Motor neuron (in vitro differentiated cells): ENCODE results near the gene TBX4. TPM values are rescaled to one million over a fixed set of nuclear protein-coding genes. Genes with fewer than 3 reads are reported as not detected.

Source experiments
- ATAC-seq, 8 experiments: fragments of 200-7000 bp; cut with Tn5 transposase; replicated peaks in 6 of 8; 2 replicates each; pipeline ENCODE4 v1.8.0; 2021; ENCODE audit warnings: mild to moderate bottlenecking in 8 of 8, moderate library complexity in 8 of 8
- H3K27ac ChIP-seq, 2 donors: fragments of 250-450 bp; sonication (Bioruptor Pico); 2 replicates each; pipeline ENCODE4 v1.9.0; 2021; ENCODE audit warnings: antibody characterized with exemption in 2 of 2, mild to moderate bottlenecking in 2 of 2, moderate library complexity in 1 of 2
- H3K4me1 ChIP-seq, 2 donors: fragments of 250-450 bp; sonication (Bioruptor Pico); replicated peaks in 1 of 2; 2 replicates each; pipeline ENCODE4 v1.6.1; 2021; ENCODE audit warnings: antibody characterized with exemption in 2 of 2, mild to moderate bottlenecking in 2 of 2, moderate library complexity in 1 of 2
- H3K4me3 ChIP-seq, 5 donors: fragments of 250-450 bp; sonication (Bioruptor Pico); 2 replicates each; pipeline ENCODE4 v1.9.0; 2021; ENCODE audit warnings: antibody characterized with exemption in 5 of 5, mild to moderate bottlenecking in 5 of 5, moderate library complexity in 4 of 5
- WGBS, 10 experiments: fragments of 450-650 bp; shearing (Covaris generic); methylation state at CpG; one replicate each; pipeline ENCODE4 v1.0.0; 2022; 5-methylcytosine and 5-hydroxymethylcytosine counted together
- in situ Hi-C, 9 experiments: fragments of 400-800 bp; cut with MboI; loops; one replicate each; pipeline ENCODE4 v1.15.0; 2021; ENCODE audit warnings: low sequenced_read_pairs in 9 of 9, low pct_unique_long_range_greater_than_20kb in 2 of 9; ENCODE audit not compliant: unreplicated experiment in 9 of 9
- total RNA-seq, 8 experiments: library from RNA; unstranded; fragments of 300-600 nt; gene quantifications; 2 replicates each; pipeline versions ENCODE4 v1.2.3 to v1.2.4, GENCODE V29; 2022

The TBX4 gene
- total RNA-seq, 8 experiments from 2014 or later: 0.08 to 0.70 (median 0.20) TPM; not detected in 4

DNA sequence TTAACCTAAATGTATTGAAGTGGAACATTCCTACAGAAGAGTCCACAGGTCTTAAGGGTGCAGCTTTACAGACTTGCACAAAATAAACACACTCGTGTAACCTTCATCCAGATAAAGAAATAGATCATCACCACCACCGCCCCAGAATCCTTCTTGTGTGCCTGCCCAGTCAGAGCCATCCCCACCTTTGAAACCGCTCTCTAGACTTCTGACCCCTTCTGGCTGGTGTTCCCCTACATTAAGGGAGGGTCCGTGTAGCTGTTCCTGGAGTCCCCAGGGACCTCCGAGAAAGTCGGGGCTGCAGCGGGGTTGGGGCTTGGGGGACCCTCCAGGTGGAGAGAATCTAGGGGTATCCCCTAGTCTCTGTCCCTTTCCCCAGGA is 9.4 kb downstream of the TBX4 start:
- 0 to 80% (median 33%) methylated on average over 1 to 2 of the region's 7 CpGs; no CpG with 5 or more reads in 5 of the 10 experiments for WGBS, 10 experiments
- no peak overlapping the region for H3K27ac ChIP-seq
- peaks cover 6 to 17% of the 10 kb centered on the region in 2 donors for H3K4me1 ChIP-seq
- peak in 3 of 8 experiments; percentile 15 to 20 (median 17) for ATAC-seq
- H3K4me3 ChIP-seq: peak overlapping the region in 1 of 5 donors; percentile 14
- in situ Hi-C loops: no loop called here

DNA sequence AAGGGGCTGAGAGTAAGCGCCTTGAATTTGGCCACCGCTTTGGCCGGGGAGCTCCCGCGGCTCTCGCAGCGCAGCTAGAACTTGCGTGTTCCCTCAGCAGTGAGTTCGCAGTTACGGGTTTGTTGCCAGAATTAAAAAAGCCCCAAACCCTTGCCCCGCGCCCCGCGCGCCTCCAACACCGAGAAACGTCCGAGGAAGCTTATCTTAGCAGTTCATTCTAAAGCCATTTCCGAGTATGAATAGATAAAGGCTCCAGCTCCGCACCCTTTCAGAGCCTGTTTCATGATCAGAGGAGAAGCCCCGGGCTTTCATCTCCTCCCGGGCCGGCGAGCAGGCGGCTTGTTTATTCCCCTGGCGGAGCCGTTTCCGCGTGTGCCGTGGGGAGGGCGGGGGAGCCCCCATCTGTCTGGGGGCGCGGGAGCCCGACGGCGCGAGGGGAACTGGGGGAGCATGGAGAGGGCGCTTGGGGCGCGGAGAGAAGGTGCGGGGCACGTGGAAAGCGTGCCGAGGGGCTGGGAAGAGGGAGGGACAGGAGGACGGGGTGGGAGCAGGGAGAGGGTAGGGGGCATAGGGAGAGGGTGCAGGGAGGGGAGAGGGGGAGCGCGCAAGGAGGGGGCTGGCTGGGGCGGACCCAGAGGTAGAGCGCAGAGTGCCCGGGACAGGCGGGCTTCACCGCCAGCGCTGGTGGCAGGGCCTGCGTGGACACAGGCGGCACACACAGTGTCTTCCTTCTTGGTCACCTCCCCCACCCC is 9.9 kb downstream of the TBX4 start:
- Histone ChIP-seq H3K4me3 (peak overlapping the region in 4 of 5 donors; percentile 6 to 21 (median 16)), H3K4me1 (peaks cover 6 to 17% of the 10 kb centered on the region in 2 donors), H3K27ac (no peak overlapping the region)
- in situ Hi-C loops: no loop called here
- peak; percentile 18 to 80 (median 70) for ATAC-seq
- WGBS, 10 experiments: 0 to 20% (median 15%) methylated on average over 1 to 4 of the region's 55 CpGs; no CpG with 5 or more reads in 5 of the 10 experiments

DNA sequence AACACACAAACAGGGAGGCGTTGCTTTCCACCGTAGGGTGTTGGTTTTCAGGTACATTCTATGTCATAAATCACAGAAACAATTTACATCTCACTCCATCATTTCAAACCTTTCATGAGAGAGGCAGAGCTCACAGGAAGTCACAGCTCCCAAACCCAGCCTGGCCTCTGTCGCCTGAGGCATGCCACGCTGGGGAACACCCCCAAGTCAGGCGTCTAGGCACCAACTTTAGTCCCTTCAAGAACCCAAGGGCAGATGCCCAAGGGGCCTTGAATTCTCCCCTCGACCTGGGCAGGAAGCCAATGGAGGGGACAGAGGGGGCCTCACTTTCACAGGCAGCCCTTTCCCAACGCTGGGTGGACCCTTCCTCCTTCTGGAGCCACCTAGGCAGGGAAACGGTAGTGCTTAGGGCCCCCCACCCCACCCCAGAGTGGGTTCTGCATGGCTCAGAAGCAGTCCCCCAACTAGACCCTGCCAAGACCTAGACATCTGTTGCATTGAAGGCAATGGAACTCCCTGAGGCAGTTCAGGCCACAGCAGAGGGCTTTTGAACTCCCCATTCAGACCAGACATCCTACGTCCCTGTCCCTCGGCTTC is 10.6 kb downstream of the TBX4 start:
- H3K4me3 ChIP-seq: no peak overlapping the region
- H3K4me1 ChIP-seq: peaks cover 0 to 16% of the 10 kb centered on the region in 2 donors
- ATAC-seq: peak in 1 of 8 experiments; percentile 51
- 20 to 100% (median 59%) methylated on average over 1 to 6 of the region's 10 CpGs; no CpG with 5 or more reads in 4 of the 10 experiments for WGBS, 10 experiments
- in situ Hi-C loops: no loop called here
- no peak overlapping the region for H3K27ac ChIP-seq

DNA sequence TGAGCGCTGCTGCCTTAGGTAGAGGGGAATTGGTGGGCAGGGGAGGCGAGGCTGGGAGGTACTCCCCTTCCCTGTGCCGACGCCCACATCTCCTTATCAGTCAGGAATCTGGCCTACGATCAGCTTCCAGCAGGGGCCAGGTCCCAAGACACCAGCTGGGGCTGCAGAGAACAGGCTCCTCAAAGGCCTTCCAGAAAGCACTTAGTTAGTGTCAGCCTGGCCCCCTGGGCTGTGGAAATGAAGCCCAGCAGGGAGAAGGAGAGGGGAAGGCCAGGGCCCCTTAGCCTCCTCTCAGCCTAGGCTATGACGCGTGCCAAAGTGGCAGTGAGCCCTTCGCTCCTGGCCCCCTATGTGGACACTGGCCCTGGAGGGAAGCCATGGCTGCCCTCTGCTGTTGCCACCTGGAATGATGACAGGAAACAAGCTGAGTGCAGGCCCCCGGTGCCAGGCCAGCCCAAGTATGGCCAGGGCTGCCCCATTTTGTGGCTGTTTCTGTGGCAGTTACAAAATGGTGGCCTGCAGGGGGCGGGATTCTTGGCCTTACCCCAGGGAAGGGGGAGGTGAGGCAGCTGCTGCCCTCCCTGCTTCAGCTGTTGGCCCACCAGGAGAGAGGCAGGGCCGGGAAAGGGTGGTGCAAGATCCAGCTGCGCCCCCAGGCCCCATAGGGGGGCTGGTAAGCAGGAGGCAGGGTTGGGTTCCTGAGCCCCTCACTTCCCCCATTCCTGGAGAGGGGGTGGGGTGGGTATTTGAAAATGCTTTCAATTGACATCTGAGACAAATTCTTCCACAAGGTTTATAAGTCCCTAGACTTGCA is 11.3 kb downstream of the TBX4 start:
- Histone ChIP-seq H3K4me1 (peaks cover 0 to 15% of the 10 kb centered on the region in 2 donors), H3K27ac (no peak overlapping the region), H3K4me3 (no peak overlapping the region)
- ATAC-seq: peak in 1 of 8 experiments; percentile 24
- in situ Hi-C loops: no loop called here
- WGBS, 10 experiments: 67 to 100% (median 100%) methylated on average over 1 to 7 of the region's 12 CpGs; no CpG with 5 or more reads in 5 of the 10 experiments

DNA sequence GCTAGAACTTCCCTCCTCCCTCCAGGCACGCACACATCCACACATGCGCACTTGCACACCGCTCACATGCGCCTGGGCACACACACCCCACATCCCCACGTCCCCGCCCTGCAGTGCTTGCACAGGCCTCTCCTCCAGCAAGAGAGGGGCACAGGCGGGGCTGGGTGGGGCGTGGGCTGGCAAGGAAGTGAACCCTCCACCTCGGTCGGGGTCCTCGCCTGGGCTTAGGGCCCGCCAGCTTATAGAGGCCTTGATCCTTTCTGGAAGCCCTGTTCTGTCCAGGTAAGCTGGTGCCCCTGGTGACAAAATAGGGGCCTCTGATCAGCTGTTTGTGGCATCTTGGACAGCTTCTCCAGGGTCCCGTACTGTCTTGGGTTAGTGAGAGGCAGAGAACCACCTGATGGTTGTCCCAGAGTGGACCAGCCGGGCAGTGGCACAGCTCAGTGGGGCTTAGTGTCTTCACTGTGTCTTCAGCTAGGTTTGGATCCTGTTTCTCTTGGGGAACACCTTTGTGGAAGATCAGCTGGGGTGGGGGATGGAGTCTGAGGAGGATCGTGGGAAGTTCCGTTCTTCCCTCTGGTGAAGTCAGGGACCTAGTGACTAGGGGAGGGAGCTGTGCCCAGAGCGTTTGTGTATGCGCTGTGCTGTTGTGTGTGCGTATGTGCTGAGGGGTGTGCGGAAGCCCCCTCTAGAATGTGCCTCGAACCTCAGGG is 12.1 kb downstream of the TBX4 start:
- Histone ChIP-seq H3K4me3 (no peak overlapping the region), H3K27ac (no peak overlapping the region), H3K4me1 (peaks cover 0 to 15% of the 10 kb centered on the region in 2 donors)
- ATAC-seq: peak in 3 of 8 experiments; percentile 53 to 80 (median 62)
- WGBS, 10 experiments: 80 to 100% (median 87%) methylated on average over 1 to 6 of the region's 21 CpGs; no CpG with 5 or more reads in 4 of the 10 experiments
- in situ Hi-C loops: no loop called here

DNA sequence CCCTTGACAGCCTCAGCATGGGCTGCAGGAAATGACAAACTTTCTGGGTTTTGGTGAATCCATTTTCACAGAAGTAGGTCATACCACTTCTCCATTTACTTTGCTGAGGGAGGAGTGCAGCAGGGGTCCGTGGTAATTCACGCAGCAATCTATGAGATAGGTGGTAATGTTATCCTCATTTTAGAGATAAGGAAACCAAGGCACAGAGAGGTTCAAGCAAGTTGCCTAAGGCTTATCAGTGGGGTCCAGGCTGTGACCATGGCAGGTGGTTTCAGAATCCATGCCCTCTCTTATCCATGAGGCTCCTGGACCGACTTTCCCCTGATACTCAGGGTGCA is 12.6 kb downstream of the TBX4 start:
- 43 to 87% (median 80%) methylated on average over 1 to 3 of the region's 3 CpGs; no CpG with 5 or more reads in 5 of the 10 experiments for WGBS, 10 experiments
- no peak overlapping the region for H3K27ac ChIP-seq
- ATAC-seq: no peak
- H3K4me1 ChIP-seq: peaks cover 0 to 15% of the 10 kb centered on the region in 2 donors
- in situ Hi-C loops: no loop called here
- no peak overlapping the region for H3K4me3 ChIP-seq

DNA sequence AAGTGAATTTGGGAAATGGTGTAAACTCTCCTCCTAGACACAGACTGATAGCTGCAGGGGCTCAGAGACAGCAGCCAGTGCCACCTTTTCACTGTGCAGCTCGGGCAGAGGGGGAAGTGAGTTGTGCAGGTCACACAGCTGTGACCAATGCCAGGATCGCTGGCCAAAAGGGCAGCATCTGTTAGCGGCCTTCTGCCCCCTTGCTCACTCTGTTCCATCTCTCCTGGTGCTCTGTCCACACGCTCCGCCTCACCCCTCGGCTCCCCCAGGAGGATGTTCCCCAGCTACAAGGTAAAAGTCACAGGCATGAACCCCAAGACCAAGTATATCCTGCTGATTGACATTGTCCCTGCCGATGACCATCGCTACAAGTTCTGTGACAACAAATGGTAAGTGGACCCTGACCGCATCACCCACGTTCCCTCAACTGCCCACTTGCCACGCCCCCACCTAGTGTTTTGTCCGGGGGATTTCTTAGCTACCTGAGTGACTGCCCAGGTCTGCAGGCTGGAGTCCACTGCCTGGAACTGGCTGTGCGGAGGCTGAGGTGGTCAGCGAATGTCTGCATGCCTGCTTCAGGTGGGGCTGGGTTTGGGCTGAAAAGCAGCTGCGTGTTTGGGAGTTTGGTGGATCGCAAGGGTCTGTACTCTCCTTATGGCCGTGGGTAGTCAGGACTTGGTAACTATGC is 13.5 kb downstream of the TBX4 start:
- H3K27ac ChIP-seq: no peak overlapping the region
- in situ Hi-C loops: no loop called here
- H3K4me1 ChIP-seq: peaks cover 0 to 15% of the 10 kb centered on the region in 2 donors
- no peak for ATAC-seq
- WGBS, 10 experiments: 20 to 88% (median 72%) methylated on average over 1 to 9 of the region's 17 CpGs; no CpG with 5 or more reads in 2 of the 10 experiments
- no peak overlapping the region for H3K4me3 ChIP-seq

DNA sequence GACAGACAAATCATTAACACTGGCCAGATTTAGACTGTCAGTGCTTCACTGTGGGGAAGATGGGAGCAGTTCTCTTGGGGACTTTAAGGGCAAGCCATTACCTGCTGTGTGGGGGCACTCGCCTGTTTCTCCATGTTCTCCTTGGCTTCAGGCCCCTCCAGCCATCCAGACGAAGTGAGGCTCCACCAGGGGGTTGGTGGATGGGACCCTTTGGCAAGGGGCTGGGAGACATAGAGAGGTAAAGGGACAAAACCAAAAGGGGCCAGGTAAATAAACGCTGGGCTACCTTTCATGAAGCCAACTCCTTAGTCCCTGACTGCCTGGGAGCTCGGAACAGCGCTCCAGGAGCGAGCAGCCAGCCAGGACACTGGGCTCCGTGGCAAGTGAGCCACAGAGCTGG is 14.0 kb downstream of the TBX4 start:
- in situ Hi-C loops: no loop called here
- no peak for ATAC-seq

DNA sequence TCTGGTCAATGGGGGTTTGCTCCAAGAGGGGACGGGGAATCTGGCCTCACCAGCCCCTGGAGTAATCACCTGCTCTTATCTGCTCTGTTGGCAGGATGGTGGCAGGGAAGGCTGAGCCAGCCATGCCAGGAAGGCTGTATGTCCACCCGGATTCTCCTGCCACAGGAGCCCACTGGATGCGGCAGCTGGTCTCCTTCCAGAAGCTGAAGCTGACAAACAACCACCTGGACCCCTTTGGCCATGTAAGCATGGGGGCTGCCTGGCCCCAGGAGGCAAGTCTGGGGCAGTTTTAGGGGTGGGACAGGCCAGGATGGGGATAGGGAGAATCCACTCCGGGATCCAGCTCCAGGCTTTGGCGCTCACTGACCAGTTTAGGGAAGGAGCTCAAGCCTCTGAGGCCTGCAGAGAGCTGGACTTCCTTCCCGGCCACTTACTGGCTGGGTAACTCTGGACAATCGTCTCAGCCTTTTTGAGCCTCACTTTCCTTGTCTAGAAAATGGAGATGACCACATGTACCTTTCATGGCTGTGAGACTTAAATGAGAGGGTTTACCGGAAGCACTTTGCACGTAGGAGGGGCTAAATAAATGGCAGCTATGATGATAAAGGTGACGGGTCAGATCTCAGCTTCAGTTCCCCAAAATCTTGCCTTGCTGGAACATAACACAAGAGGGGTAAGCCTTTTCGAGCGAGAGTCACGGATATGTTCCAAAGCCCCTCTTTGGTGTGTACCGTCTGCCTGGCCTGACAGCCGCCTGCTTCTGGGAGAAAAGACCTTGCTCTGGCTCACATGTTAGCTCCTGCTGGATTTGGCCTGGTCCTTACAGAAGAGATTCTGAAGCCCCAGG is 15.4 kb downstream of the TBX4 start:
- Histone ChIP-seq H3K4me3 (no peak overlapping the region), H3K4me1 (peaks cover 0 to 5% of the 10 kb centered on the region in 2 donors), H3K27ac (no peak overlapping the region)
- WGBS, 10 experiments: 30 to 86% (median 67%) methylated on average over 1 to 12 of the region's 15 CpGs; no CpG with 5 or more reads in 1 of the 10 experiments
- in situ Hi-C loops: no loop called here
- peak in 6 of 8 experiments; percentile 38 to 78 (median 56) for ATAC-seq

More for the DNA sequence above, 14.0 kb downstream of the TBX4 start:
- 54 to 81% (median 63%) methylated on average over 1 to 7 of the region's 7 CpGs; no CpG with 5 or more reads in 4 of the 10 experiments for WGBS, 10 experiments
- Histone ChIP-seq H3K4me1 (peaks cover 0 to 15% of the 10 kb centered on the region in 2 donors), H3K27ac (no peak overlapping the region), H3K4me3 (no peak overlapping the region)

DNA sequence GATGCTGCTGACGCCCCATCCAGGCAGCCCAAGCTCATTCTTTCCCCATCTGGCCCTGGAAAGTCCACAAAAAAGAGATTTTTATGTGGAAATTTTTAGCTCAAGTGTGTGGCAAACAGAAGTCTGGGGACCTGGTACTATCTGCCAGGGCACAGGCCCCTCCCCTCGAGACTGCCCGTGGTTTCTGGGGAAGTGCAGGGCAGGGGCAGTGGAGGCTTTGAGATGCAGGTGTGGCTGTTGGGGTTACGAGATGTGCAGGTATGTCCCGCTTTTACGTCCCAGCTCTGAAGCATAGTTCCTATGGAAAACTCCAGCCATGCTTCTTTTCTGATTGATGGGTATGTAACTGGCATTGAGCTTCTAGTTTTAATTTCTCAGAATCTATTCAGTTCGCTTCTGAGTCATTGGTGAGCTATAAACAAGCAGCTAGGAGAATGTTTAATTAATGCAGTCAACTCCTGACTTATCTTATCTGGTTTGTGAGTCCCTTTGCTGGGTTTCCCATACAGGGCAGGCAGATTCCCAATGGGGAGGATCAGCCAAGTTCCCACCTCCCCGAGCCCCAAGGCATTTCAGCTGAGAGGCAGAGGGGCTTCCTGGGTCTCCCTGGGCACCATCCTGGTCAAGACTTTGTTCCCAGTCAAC is 16.2 kb downstream of the TBX4 start:
- Histone ChIP-seq H3K4me3 (no peak overlapping the region), H3K4me1 (peaks cover 0 to 4% of the 10 kb centered on the region in 2 donors), H3K27ac (no peak overlapping the region)
- in situ Hi-C loops: no loop called here
- no peak for ATAC-seq
- 0 to 100% (median 78%) methylated on average over 1 to 8 of the region's 8 CpGs; no CpG with 5 or more reads in 1 of the 10 experiments for WGBS, 10 experiments

DNA sequence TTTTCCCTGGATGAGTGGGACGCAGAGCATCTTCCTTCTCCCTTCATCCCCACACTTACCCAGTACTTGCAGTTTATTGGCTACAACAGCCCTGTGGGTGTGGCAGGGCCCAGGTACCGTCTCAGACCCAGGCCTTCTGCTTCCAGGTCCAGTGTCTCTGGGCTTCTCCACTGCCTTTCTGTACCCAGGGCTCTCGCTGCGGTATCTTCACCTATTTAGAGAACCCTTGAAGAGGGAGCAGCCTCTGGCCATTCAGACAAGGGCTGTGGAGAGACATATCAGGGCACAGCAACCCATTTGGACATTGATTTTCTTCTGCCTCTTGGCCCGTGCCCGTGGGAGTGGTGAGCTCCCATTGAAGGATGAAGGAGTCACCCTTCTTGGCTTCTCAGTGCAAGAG is 17.3 kb downstream of the TBX4 start:
- H3K4me3 ChIP-seq: no peak overlapping the region
- H3K27ac ChIP-seq: no peak overlapping the region
- H3K4me1 ChIP-seq: peaks cover 0 to 4% of the 10 kb centered on the region in 2 donors
- ATAC-seq: no peak
- in situ Hi-C loops: no loop called here
- 50 to 100% (median 85%) methylated on average over 1 to 5 of the region's 6 CpGs; no CpG with 5 or more reads in 4 of the 10 experiments for WGBS, 10 experiments
